Measurements from ENCODE around the gene CCDC47. TPM values are rescaled to one million over a fixed set of nuclear protein-coding genes. Genes with fewer than 3 reads are reported as not detected.

Gene CCDC47
- total and polyA plus RNA-seq, 4 donors = 33.0 to 87.2 (median 62.8) TPM

DNA sequence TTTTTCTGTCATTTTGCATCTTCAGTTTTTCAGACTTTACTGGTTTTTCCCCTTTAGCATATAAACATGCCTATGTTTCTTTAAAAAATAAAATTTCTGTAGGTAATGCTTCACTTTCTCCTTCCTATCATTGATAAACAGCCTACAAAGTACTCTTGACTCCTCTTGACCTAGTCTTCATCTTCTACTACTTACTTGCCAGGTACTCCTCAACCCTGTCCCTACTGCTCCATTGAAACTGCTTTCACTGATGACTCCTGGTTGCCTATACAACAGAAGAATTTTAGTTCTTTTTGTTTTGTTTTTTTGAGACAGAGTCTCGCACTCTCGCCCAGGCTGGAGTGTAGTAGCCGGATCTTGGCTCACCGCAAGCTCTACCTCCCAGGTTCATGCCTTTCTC is 7.5 kb upstream of the CCDC47 start:
- H3K27ac ChIP-seq (ENCODE audit: low read depth in 1 of 2, low read length in 2 of 2) = no peak overlapping the region
- H3K4me1 ChIP-seq (ENCODE audit: control insufficient read depth in 4 of 4, insufficient read depth in 4 of 4, low read length in 3 of 4) = peaks cover 0 to 9% (median 3%) of the 10 kb centered on the region in 4 donors
- TF ChIP-seq, protein P1, sequence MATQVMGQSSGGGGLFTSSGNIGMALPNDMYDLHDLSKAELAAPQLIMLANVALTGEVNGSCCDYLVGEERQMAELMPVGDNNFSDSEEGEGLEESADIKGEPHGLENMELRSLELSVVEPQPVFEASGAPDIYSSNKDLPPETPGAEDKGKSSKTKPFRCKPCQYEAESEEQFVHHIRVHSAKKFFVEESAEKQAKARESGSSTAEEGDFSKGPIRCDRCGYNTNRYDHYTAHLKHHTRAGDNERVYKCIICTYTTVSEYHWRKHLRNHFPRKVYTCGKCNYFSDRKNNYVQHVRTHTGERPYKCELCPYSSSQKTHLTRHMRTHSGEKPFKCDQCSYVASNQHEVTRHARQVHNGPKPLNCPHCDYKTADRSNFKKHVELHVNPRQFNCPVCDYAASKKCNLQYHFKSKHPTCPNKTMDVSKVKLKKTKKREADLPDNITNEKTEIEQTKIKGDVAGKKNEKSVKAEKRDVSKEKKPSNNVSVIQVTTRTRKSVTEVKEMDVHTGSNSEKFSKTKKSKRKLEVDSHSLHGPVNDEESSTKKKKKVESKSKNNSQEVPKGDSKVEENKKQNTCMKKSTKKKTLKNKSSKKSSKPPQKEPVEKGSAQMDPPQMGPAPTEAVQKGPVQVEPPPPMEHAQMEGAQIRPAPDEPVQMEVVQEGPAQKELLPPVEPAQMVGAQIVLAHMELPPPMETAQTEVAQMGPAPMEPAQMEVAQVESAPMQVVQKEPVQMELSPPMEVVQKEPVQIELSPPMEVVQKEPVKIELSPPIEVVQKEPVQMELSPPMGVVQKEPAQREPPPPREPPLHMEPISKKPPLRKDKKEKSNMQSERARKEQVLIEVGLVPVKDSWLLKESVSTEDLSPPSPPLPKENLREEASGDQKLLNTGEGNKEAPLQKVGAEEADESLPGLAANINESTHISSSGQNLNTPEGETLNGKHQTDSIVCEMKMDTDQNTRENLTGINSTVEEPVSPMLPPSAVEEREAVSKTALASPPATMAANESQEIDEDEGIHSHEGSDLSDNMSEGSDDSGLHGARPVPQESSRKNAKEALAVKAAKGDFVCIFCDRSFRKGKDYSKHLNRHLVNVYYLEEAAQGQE (IDR thresholded peaks at IDR 0.05) = no peak
- TF ChIP-seq, protein P2, sequence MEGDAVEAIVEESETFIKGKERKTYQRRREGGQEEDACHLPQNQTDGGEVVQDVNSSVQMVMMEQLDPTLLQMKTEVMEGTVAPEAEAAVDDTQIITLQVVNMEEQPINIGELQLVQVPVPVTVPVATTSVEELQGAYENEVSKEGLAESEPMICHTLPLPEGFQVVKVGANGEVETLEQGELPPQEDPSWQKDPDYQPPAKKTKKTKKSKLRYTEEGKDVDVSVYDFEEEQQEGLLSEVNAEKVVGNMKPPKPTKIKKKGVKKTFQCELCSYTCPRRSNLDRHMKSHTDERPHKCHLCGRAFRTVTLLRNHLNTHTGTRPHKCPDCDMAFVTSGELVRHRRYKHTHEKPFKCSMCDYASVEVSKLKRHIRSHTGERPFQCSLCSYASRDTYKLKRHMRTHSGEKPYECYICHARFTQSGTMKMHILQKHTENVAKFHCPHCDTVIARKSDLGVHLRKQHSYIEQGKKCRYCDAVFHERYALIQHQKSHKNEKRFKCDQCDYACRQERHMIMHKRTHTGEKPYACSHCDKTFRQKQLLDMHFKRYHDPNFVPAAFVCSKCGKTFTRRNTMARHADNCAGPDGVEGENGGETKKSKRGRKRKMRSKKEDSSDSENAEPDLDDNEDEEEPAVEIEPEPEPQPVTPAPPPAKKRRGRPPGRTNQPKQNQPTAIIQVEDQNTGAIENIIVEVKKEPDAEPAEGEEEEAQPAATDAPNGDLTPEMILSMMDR (IDR thresholded peaks at IDR 0.05; ENCODE audit: low read depth, low read length, missing input control) = no peak
- peaks cover 0 to 11% (median 0%) of the 10 kb centered on the region in 4 donors for H3K36me3 ChIP-seq (ENCODE audit: control insufficient read depth in 4 of 4, insufficient read depth in 3 of 4, low read depth in 1 of 4, low read length in 3 of 4)
- no peaks in the 10 kb centered on the region for H3K27me3 ChIP-seq (ENCODE audit: control insufficient read depth in 4 of 4, insufficient read depth in 4 of 4, low read length in 3 of 4)
- no peak for DNase-seq (ENCODE audit: low spot score)
- H3K4me3 ChIP-seq (ENCODE audit: low read depth in 1 of 3, low read length in 3 of 3) = no peak overlapping the region
- 96% methylated on average over 4 of the region's 4 CpGs for WGBS
- H3K9ac ChIP-seq (ENCODE audit: low read depth in 1 of 2, low read length in 2 of 2) = no peak overlapping the region
- no peaks in the 10 kb centered on the region for H3K9me3 ChIP-seq (ENCODE audit: control insufficient read depth in 4 of 4, low read length in 3 of 4)

DNA sequence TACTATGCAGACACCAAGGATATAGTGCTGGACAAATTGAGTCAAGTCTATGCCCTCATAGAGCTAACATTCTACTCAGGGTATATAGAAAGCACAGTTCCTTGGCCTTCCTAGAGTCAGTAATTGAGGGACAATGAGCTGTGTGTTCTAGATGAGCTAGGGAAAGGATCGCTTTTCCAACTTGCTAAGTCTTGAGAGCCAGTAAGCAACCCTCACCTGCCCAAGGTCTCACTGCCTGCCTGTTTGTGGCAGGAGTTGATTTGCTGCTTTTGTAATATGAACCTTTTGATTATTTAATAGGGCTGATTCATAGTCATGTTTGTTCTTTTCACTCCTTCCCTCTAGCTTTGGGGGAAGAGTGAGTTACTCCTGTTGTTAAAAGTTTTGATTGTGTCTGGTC is 7.1 kb upstream of the CCDC47 start:
- DNase-seq (ENCODE audit: low spot score) = no peak
- Histone ChIP-seq H3K9me3 (ENCODE audit: control insufficient read depth in 4 of 4, low read length in 3 of 4) (no peaks in the 10 kb centered on the region), H3K27me3 (ENCODE audit: control insufficient read depth in 4 of 4, insufficient read depth in 4 of 4, low read length in 3 of 4) (no peaks in the 10 kb centered on the region), H3K36me3 (ENCODE audit: control insufficient read depth in 4 of 4, insufficient read depth in 3 of 4, low read depth in 1 of 4, low read length in 3 of 4) (peaks cover 0 to 11% (median 0%) of the 10 kb centered on the region in 4 donors), H3K4me3 (ENCODE audit: low read depth in 1 of 3, low read length in 3 of 3) (no peak overlapping the region), H3K9ac (ENCODE audit: low read depth in 1 of 2, low read length in 2 of 2) (no peak overlapping the region), H3K4me1 (ENCODE audit: control insufficient read depth in 4 of 4, insufficient read depth in 4 of 4, low read length in 3 of 4) (peaks cover 1 to 13% (median 8%) of the 10 kb centered on the region in 4 donors), H3K27ac (ENCODE audit: low read depth in 1 of 2, low read length in 2 of 2) (no peak overlapping the region)
- 96% methylated on average over 1 of the region's 1 CpG for WGBS
- TF ChIP-seq, protein P3, sequence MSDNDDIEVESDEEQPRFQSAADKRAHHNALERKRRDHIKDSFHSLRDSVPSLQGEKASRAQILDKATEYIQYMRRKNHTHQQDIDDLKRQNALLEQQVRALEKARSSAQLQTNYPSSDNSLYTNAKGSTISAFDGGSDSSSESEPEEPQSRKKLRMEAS (IDR thresholded peaks at IDR 0.05) = no peak
- no peak for TF ChIP-seq RAD21 (IDR thresholded peaks at IDR 0.05)
- TF ChIP-seq SP1 (IDR thresholded peaks at IDR 0.05) = no peak
- TF ChIP-seq, protein P4, sequence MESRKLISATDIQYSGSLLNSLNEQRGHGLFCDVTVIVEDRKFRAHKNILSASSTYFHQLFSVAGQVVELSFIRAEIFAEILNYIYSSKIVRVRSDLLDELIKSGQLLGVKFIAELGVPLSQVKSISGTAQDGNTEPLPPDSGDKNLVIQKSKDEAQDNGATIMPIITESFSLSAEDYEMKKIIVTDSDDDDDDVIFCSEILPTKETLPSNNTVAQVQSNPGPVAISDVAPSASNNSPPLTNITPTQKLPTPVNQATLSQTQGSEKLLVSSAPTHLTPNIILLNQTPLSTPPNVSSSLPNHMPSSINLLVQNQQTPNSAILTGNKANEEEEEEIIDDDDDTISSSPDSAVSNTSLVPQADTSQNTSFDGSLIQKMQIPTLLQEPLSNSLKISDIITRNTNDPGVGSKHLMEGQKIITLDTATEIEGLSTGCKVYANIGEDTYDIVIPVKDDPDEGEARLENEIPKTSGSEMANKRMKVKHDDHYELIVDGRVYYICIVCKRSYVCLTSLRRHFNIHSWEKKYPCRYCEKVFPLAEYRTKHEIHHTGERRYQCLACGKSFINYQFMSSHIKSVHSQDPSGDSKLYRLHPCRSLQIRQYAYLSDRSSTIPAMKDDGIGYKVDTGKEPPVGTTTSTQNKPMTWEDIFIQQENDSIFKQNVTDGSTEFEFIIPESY (IDR thresholded peaks at IDR 0.05) = no peak
- no peak for TF ChIP-seq HNF4G (IDR thresholded peaks at IDR 0.05)
- no peak for TF ChIP-seq EGR1 (IDR thresholded peaks at IDR 0.05; ENCODE audit: low read depth in 2 of 2)
- TF ChIP-seq YY1 (IDR thresholded peaks at IDR 0.05) = no peak
- no peak for TF ChIP-seq NR2F2 (IDR thresholded peaks at IDR 0.05)
- no peak for TF ChIP-seq HNF4A (conservative IDR thresholded peaks at IDR 0.05)
- no peak for TF ChIP-seq FOXA2 (IDR thresholded peaks at IDR 0.05)
- no peak for TF ChIP-seq FOXA1 (IDR thresholded peaks at IDR 0.05)

Data from liver (tissue), 9 donors.